Lower leg skin (tissue), 3 donors: Measurements from ENCODE around the gene C14orf119.

Experiments used
- CTCF ChIP-seq, 3 donors: fragments of 450-650 bp; IDR thresholded peaks; one replicate each; pipeline ENCODE4 v1.5.1; 2016; ENCODE audit warnings: antibody characterized with exemption in 3 of 3, mild to moderate bottlenecking in 3 of 3, moderate library complexity in 2 of 3
- POLR2A ChIP-seq, 2 donors: fragments of 450-650 bp; IDR thresholded peaks; one replicate each; pipeline ENCODE4 v1.6.1; 2016 to 2017; ENCODE audit warnings: antibody characterized with exemption in 2 of 2, mild to moderate bottlenecking in 1 of 2, moderate library complexity in 1 of 2

GRCh38 chr14:23113431-23114119 lies 18.3 kb downstream of the C14orf119 start:
- TF ChIP-seq CTCF (IDR thresholded peaks at IDR 0.05) = no peak
- no peak for TF ChIP-seq POLR2A (IDR thresholded peaks at IDR 0.05)
